ENCODE measurements around the gene TAGLN3.

Gene TAGLN3

DNA sequence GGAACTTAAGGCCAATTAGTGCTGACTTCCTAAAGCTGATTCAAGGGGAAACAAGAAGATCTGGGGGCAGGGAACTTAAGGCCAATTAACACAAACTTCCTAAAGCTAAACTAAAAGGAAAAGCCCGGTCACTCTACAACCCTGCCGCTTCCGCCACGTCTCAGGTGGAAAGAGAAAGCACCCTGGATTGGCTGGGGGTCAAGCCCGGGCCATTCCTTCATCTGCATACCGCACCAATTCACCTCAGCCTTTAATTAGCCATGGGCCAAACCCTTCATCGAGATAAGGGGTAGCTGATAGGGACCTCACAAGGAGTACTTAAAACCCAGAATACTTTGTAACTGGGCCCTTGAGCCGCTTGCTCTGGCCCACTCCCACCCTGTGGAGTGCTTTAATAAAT, 50.2 kb downstream of the TAGLN3 start:
- Histone ChIP-seq H3K4me1 (ENCODE audit: control insufficient read depth, insufficient read depth, low read length) (no peaks in the 10 kb centered on the region), H3K27ac (ENCODE audit: extremely low read depth, low read depth, low read length) (no peak overlapping the region), H3K9me3 (ENCODE audit: control insufficient read depth, insufficient read depth, low read depth, low read length) (no peaks in the 10 kb centered on the region), H3K36me3 (ENCODE audit: control insufficient read depth in 2 of 2, insufficient read depth in 1 of 2, low read length in 2 of 2) (no peaks in the 10 kb centered on the region), H3K4me3 (ENCODE audit: low read depth, low read length) (no peak overlapping the region)
- ChIA-PET POLR2A (no interaction called here), CTCF (interaction anchor here (0.7 kb wide), 2 partner anchors 10 to 23 kb away, joined by 3 to 4 read pairs; no protein-coding TSS in a partner anchor)
- TF ChIP-seq IKZF3 (tag by site-specific recombination; IDR thresholded peaks at IDR 0.05) (no peak), GLIS2 (tag by site-specific recombination; IDR thresholded peaks at IDR 0.05) (no peak), OSR2 (tag by site-specific recombination; IDR thresholded peaks at IDR 0.05) (no peak), WT1 (tag by site-specific recombination; IDR thresholded peaks at IDR 0.05) (no peak), ZNF391 (tag by site-specific recombination; IDR thresholded peaks at IDR 0.05; ENCODE audit: borderline replicate concordance, low read depth) (no peak), PRDM10 (tag by site-specific recombination; IDR thresholded peaks at IDR 0.05) (no peak), SCRT2 (tag by site-specific recombination; IDR thresholded peaks at IDR 0.05) (no peak), MYNN (tag by site-specific recombination; IDR thresholded peaks at IDR 0.05; ENCODE audit: borderline replicate concordance) (no peak), ZNF510 (tag by site-specific recombination; IDR thresholded peaks at IDR 0.05; ENCODE audit: insufficient replicate concordance) (no peak)

- ChIA-PET POLR2A (interaction anchor here (0.5 kb wide), 1 partner anchor 13 kb away, joined by 5 read pairs; no protein-coding TSS in a partner anchor), CTCF (interaction anchor here (0.7 to 1.6 kb wide), 3 partner anchors 9 to 64 kb away, joined by 4 to 6 read pairs (median 4); no protein-coding TSS in a partner anchor)
- Histone ChIP-seq H3K27ac (ENCODE audit: extremely low read depth, low read depth, low read length) (no peak overlapping the region), H3K9me3 (ENCODE audit: control insufficient read depth, insufficient read depth, low read depth, low read length) (no peaks in the 10 kb centered on the region), H3K4me3 (ENCODE audit: low read depth, low read length) (no peak overlapping the region), H3K36me3 (ENCODE audit: control insufficient read depth in 2 of 2, insufficient read depth in 1 of 2, low read length in 2 of 2) (no peaks in the 10 kb centered on the region), H3K4me1 (ENCODE audit: control insufficient read depth, insufficient read depth, low read length) (no peaks in the 10 kb centered on the region)
- TF ChIP-seq TRIM28 (IDR thresholded peaks at IDR 0.05; ENCODE audit: borderline replicate concordance, low read length) (no peak), ZNF560 (tag by site-specific recombination; IDR thresholded peaks at IDR 0.05; ENCODE audit: borderline replicate concordance) (no peak), ZBTB48 (tag by site-specific recombination; IDR thresholded peaks at IDR 0.05) (no peak), ZNF211 (tag by site-specific recombination; IDR thresholded peaks at IDR 0.05; ENCODE audit: low read depth) (no peak), ZNF513 (tag by site-specific recombination; IDR thresholded peaks at IDR 0.05) (no peak), ZNF791 (tag by site-specific recombination; IDR thresholded peaks at IDR 0.05) (no peak), ZNF701 (tag by site-specific recombination; IDR thresholded peaks at IDR 0.05) (no peak), ELK4 (IDR thresholded peaks at IDR 0.05; ENCODE audit: borderline replicate concordance, low read depth, low read length) (no peak), PRDM2 (tag by site-specific recombination; IDR thresholded peaks at IDR 0.05; ENCODE audit: borderline replicate concordance) (no peak)
These were observed 54.5 kb downstream of the TAGLN3 start for GRCh38 chr3:112053229-112053628.
